ENCODE results near the gene ARID3C.

- TF ChIP-seq POLR2A (IDR thresholded peaks at IDR 0.05) (no peak), POLR2AphosphoS5 (IDR thresholded peaks at IDR 0.05) (no peak)
Measured at GRCh38 chr9:34655394-34655793, 26.5 kb upstream of the ARID3C start.

Measured in gastroesophageal sphincter (tissue), 2 donors.